ENCODE measurements around the gene TMEM253. TPM values are rescaled to one million over a fixed set of nuclear protein-coding genes. Genes with fewer than 3 reads are reported as not detected.

TMEM253 gene
- total and polyA plus RNA-seq, 9 of the 15 experiments (the other 6 are each of a cell fraction or from before 2014, with no cell fraction given): 0.11 to 0.61 (median 0.26) TPM; not detected in 3

DNA sequence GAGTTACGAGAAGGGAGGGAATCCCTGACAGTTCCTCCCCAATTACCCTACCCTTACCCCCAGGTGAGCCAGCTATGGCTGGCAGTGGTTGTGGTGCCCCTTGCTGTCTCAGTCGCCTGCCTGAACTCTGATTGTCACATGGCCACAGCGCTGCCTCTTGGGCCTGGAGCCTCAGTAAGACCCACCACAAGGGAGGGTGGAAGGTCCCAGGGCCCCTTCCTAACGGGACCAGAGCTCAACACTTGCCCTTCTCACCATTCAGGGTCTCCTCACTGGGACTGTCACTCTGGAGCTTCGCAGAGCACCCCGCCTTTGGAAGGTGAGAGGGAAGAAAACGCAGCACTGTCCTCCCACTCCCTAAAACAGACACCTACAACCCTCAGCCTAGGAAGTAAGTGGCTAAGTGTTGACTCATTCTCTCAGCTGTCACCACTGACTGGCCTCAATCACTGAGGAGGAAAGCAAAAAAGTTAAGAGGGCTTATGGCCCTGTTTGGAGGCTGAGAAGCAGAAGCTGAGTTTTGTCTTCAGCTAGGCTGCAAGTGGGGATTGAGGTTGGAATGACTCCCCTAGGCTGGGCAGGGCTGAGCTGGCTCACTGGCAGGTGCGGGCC is 1.0 kb downstream of the TMEM253 start:
- intact Hi-C loops (cut with micrococcal nuclease) (no loop called here), in situ Hi-C loops (cut with MboI) (no loop called here)
- no peaks in the 10 kb centered on the region for H4K20me1 ChIP-seq (replicated peaks; ENCODE audit: control insufficient read depth, insufficient read depth, low read length)
- peak overlapping the region; percentile 41 for H2AFZ ChIP-seq (ENCODE audit: low read depth, low read length)
- H3K36me3 ChIP-seq (ENCODE audit: control insufficient read depth, insufficient read depth, low read length): no peaks in the 10 kb centered on the region
- DNase-seq (ENCODE audit: extremely low read depth in 1 of 4, low spot score in 3 of 4) (peak in 2 of 4 experiments; percentile 36 to 59), FAIRE-seq (peak; percentile 82), ATAC-seq (no peak)
- no peak overlapping the region for H3K4me3 ChIP-seq
- no peaks in the 10 kb centered on the region for H3K9me1 ChIP-seq (ENCODE audit: control insufficient read depth, insufficient read depth, low read length)
- peak overlapping the region; percentile 18 for H3K27ac ChIP-seq (ENCODE audit: extremely low read depth, low read depth, low read length)
- no TSS peak for BruUV-seq (replicated peaks)
- peaks cover 37 to 56% of the 10 kb centered on the region in 2 experiments for H3K4me1 ChIP-seq (replicated peaks in 1 of 2; ENCODE audit: control insufficient read depth in 2 of 2, insufficient read depth in 2 of 2, low read length in 2 of 2)
- ChIA-PET POLR2A (interaction anchor here (0.6 to 1.5 kb wide), 3 partner anchors 10 to 31 kb away, joined by 3 to 4 read pairs (median 4); partner anchors contain the start of gene ARHGEF40), CTCF (ENCODE audit: low intra/inter-chr PET ratio) (no interaction called here)
- H3K9ac ChIP-seq (ENCODE audit: insufficient read depth in 1 of 2, low read depth in 2 of 2, low read length in 2 of 2): peak overlapping the region; percentile 25 to 86; a peak in 3 of 4 replicates
- H3K4me2 ChIP-seq (ENCODE audit: insufficient read depth, low read length): peak overlapping the region; percentile 87
- H3K79me2 ChIP-seq (ENCODE audit: control insufficient read depth, insufficient read depth, low read length): 0 out of 3 replicates have a peak, but pooled peaks cover 6% of the 10 kb centered on the region
- no peaks in the 10 kb centered on the region for H3K27me3 ChIP-seq (ENCODE audit: control insufficient read depth in 2 of 2, insufficient read depth in 2 of 2, low read length in 2 of 2)
- 27% methylated on average over 7 of the region's 8 CpGs for WGBS (ENCODE audit: insufficient coverage, low coverage, missing lambda C conversion rate)
- no peaks in the 10 kb centered on the region for H3K9me3 ChIP-seq (replicated peaks; ENCODE audit: control insufficient read depth, insufficient read depth, low read depth, low read length)
- TF ChIP-seq IFI16 (CRISPR knock-in tag; IDR thresholded peaks at IDR 0.05): no peak
- TF ChIP-seq CAMTA2 (CRISPR knock-in tag; conservative IDR thresholded peaks at IDR 0.05): no peak
- TF ChIP-seq, protein P1, sequence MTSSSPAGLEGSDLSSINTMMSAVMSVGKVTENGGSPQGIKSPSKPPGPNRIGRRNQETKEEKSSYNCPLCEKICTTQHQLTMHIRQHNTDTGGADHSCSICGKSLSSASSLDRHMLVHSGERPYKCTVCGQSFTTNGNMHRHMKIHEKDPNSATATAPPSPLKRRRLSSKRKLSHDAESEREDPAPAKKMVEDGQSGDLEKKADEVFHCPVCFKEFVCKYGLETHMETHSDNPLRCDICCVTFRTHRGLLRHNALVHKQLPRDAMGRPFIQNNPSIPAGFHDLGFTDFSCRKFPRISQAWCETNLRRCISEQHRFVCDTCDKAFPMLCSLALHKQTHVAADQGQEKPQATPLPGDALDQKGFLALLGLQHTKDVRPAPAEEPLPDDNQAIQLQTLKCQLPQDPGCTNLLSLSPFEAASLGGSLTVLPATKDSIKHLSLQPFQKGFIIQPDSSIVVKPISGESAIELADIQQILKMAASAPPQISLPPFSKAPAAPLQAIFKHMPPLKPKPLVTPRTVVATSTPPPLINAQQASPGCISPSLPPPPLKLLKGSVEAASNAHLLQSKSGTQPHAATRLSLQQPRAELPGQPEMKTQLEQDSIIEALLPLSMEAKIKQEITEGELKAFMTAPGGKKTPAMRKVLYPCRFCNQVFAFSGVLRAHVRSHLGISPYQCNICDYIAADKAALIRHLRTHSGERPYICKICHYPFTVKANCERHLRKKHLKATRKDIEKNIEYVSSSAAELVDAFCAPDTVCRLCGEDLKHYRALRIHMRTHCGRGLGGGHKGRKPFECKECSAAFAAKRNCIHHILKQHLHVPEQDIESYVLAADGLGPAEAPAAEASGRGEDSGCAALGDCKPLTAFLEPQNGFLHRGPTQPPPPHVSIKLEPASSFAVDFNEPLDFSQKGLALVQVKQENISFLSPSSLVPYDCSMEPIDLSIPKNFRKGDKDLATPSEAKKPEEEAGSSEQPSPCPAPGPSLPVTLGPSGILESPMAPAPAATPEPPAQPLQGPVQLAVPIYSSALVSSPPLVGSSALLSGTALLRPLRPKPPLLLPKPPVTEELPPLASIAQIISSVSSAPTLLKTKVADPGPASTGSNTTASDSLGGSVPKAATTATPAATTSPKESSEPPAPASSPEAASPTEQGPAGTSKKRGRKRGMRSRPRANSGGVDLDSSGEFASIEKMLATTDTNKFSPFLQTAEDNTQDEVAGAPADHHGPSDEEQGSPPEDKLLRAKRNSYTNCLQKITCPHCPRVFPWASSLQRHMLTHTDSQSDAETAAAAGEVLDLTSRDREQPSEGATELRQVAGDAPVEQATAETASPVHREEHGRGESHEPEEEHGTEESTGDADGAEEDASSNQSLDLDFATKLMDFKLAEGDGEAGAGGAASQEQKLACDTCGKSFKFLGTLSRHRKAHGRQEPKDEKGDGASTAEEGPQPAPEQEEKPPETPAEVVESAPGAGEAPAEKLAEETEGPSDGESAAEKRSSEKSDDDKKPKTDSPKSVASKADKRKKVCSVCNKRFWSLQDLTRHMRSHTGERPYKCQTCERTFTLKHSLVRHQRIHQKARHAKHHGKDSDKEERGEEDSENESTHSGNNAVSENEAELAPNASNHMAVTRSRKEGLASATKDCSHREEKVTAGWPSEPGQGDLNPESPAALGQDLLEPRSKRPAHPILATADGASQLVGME (CRISPR knock-in tag; IDR thresholded peaks at IDR 0.05): no peak
- TF ChIP-seq BACH1 (tag; IDR thresholded peaks at IDR 0.05): no peak
- TF ChIP-seq GATA2 (CRISPR knock-in tag; IDR thresholded peaks at IDR 0.05): no peak
- TF ChIP-seq CBX3 (IDR thresholded peaks at IDR 0.05; ENCODE audit: borderline replicate concordance in 1 of 2, low read length in 2 of 2): no peak
- TF ChIP-seq ZNF696 (CRISPR knock-in tag; conservative IDR thresholded peaks at IDR 0.05): no peak
- TF ChIP-seq GTF2E2 (tag; IDR thresholded peaks at IDR 0.05): no peak
- 0 out of 2 replicates have a peak, but pooled peaks have one; percentile 8 for TF ChIP-seq C11orf30 (IDR thresholded peaks at IDR 0.05; ENCODE audit: low read depth)
- TF ChIP-seq HMGXB4 (CRISPR knock-in tag; IDR thresholded peaks at IDR 0.05): no peak
- no peak for TF ChIP-seq PHTF2 (CRISPR knock-in tag; IDR thresholded peaks at IDR 0.05)
- TF ChIP-seq SMARCE1 (IDR thresholded peaks at IDR 0.05): no peak
- TF ChIP-seq RUNX1 (IDR thresholded peaks at IDR 0.05; ENCODE audit: low read depth): no peak
- TF ChIP-seq, protein P2, sequence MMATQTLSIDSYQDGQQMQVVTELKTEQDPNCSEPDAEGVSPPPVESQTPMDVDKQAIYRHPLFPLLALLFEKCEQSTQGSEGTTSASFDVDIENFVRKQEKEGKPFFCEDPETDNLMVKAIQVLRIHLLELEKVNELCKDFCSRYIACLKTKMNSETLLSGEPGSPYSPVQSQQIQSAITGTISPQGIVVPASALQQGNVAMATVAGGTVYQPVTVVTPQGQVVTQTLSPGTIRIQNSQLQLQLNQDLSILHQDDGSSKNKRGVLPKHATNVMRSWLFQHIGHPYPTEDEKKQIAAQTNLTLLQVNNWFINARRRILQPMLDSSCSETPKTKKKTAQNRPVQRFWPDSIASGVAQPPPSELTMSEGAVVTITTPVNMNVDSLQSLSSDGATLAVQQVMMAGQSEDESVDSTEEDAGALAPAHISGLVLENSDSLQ (IDR thresholded peaks at IDR 0.05): peak; percentile 62
- TF ChIP-seq KAT2B (IDR thresholded peaks at IDR 0.05; ENCODE audit: low read depth, low read length): no peak

Measured in K562 (cell line).